ENCODE measurements around the gene RSBN1L.

The RSBN1L gene

GRCh38 chr7:77731716-77732115, 35.5 kb downstream of the RSBN1L start:
- DNase-seq (ENCODE audit: low read depth in 2 of 2): no peak

DNA sequence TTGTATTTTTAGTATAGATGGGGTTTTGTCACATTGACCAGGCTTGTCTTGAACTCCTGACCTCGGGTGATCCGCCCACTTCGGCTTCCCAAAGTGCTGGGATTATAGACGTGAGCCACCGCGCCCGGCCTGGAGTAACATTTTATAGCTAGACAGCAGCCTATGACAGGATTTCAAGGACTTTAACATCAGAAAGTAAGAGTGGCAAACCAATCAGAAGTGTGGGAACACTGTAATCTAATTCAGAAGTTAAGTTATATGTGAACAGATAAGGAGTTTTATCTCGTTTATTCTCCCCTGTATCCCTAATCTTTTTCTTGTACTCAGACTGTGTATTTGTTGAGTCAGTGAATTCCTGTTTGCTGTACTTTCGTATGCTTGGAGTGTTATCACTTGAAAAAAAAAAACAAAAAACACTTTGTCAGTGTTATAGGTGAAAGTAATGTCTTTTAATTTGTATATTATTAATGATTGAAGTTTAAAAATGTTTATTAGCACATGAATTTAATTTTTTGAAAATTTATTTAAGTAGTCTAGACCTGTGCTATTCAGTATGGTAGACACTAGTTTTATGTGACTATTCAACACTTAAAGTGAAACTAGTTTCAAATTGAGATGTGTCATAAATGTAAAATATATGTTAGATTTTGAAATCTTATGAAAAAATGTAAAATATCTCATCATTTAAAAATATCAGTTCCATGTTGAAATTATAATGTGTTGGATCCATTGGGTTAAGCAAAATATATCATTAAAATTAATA, 38.6 kb downstream of the RSBN1L start:
- no peak for DNase-seq (ENCODE audit: low read depth in 2 of 2)

DNA sequence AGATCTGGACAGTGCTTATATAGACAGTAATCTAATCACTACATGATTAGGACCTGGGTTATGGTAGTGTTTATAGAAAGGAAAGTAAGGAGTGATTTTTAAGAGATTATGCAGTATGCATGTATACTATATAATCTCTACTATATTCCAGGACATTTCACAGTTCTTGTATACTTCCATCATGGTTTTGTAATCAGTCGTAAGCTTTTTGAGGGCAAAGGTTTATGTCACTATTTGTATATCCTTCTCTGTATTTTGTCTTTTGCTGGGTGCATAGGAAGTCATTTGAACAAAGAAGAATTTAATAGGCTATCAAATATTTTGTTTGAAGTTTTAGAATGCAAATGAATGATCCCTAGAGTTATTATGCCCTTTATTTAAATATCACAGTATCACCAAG, 39.2 kb downstream of the RSBN1L start:
- no peak for DNase-seq (ENCODE audit: low read depth in 2 of 2)

DNA sequence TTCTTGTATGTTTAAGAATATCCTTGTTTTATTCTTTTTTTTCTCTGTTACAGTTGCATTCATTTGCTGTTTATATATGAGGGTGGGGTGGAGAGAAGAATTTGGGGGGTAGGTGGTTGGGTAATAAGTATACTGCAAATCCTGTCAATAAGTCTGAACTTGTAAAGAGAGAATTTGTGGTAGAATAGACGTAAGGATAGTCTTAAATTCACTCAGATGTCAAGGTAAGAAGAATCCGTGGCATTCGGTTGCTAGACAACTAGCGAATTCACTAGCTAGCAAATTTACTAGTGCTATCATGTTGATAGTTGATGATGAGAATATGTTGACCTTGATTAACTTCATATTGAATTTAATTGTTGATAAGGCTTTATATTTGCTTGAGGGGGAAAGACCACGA, 40.7 kb downstream of the RSBN1L start:
- DNase-seq (ENCODE audit: low read depth in 2 of 2): no peak

DNA sequence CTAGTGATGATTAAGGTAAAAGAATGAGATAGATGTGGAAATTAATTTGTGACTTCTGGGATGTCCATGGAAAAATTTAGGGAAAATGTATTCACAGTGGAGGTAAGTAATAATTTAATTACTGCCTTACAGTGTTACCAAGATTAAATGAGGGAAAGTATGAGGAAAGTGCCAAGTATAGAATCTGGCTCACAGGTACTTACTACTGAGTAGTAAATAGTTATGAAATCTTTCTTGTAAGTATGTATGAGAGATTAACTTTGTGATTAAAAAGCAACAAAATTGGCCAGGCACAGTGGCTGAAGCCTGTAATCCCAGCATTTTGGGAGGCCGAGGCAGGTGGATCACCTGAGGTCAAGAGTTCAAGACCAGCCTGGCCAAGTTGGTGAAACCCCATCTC, 42.1 kb downstream of the RSBN1L start:
- DNase-seq (ENCODE audit: low read depth in 2 of 2): no peak

DNA sequence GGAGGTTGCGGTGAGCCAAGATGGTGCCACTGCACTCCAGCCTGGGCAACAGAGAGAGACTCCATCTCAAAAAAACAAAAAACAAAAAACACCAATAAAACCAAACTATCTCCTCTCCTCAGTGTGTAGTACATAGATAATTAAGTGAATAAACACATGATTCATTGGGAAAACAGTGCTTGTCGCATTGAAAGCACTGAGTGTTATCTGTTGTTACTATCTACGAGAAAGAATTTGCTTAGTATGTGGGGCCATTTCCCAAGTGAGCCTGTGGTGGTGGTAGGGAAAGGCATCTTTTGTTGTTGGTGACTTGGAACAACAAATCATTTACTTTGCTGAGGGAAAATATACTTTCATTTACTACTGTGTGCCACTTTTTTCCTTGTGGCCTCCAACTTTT, 42.6 kb downstream of the RSBN1L start:
- DNase-seq (ENCODE audit: low read depth in 2 of 2): peak in 1 of 2 experiments; percentile 2

DNA sequence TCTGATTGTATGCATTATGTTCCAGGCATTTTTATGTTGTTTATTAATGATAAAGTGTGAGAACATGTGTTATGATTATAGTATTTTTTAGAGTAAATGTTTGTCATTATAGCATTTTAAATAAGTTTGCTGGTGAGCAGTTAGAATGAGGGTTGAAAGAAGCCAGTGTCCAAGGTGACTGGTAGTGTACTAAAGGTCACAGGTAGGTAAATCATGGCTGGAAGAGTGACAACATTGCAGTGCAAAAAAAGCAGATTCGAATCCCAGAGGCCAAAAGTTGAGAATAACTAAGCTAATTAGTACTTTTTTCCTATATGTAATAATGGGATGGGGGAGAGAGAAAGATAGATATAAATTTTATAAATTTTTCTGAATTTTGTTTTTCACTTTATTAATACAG, 44.0 kb downstream of the RSBN1L start:
- DNase-seq (ENCODE audit: low read depth in 2 of 2): no peak

- no peak for DNase-seq (ENCODE audit: low read depth in 2 of 2)
Measured at GRCh38 chr7:77743518-77743917, 47.3 kb downstream of the RSBN1L start.

DNA sequence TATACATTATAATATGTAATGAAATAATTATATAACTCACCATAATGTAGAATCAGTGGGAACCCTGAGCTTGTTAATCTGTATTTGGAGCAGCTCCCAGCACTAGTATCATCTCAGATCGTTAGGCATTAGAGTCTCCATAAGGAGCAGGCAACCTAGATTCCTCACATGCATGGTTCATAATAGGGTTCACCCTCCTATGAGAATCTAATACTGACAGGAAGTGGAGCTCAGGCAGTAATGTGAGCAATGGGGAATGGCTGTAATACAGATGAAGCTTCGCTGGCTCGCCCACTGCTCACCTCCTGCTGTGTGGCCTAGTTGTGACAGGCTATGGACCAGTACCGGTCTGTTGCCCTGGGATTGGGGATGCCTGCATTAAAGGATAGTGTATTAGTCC, 49.5 kb downstream of the RSBN1L start:
- DNase-seq (ENCODE audit: low read depth in 2 of 2): no peak

- DNase-seq (ENCODE audit: low read depth in 2 of 2): no peak
Measured at GRCh38 chr7:77746164-77746823, 50.0 kb downstream of the RSBN1L start.

- DNase-seq (ENCODE audit: low read depth in 2 of 2): no peak
Measured at GRCh38 chr7:77746824-77747165, 50.5 kb downstream of the RSBN1L start.

DNA sequence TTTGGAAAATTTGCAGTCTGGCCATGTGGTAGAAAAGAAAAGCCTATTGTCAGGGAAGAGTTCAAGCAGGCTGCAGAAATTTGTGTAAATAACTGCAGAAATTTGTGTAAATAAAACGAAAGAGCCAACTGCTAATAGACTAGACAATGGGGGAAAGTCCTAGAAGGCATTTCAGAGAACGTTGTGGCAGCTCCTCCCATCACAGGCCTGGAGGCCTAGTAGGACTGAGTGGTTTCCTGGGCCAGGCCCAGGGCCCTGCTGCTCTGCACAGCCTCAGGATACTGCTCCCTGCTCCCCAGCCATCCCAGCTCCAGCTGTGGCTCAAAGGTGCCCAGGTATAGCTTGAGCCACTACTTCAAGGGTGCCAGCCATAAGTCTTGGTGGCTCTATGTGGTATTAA, 50.9 kb downstream of the RSBN1L start:
- DNase-seq (ENCODE audit: low read depth in 2 of 2): no peak

GRCh38 chr7:77747718-77748117, 51.5 kb downstream of the RSBN1L start:
- no peak for DNase-seq (ENCODE audit: low read depth in 2 of 2)

- no peak for DNase-seq (ENCODE audit: low read depth in 2 of 2)
Measured at GRCh38 chr7:77752016-77752415, 55.8 kb downstream of the RSBN1L start.

GRCh38 chr7:77753173-77753572, 56.9 kb downstream of the RSBN1L start:
- no peak for DNase-seq (ENCODE audit: low read depth in 2 of 2)

DNA sequence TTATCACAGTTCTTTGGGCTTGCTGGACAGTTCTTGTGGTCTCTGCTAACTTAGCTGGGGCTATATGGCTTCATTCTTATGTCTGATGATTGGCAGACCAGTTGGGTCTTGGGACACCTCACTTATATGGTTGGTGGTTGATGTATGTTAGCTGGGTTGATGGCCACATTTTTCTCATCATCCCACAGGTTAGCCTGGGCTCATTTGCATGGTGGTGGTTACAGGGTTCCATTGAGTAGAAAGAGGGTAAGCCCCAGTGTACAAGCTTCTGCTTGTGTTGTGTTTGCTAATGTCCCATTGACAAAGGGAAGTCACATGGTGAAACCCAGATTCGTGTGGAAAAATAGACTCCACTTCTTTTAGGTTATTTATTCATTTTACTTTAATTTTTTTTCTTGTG, 61.3 kb downstream of the RSBN1L start:
- no peak for DNase-seq (ENCODE audit: low read depth in 2 of 2)

GRCh38 chr7:77759294-77759889, 63.1 kb downstream of the RSBN1L start:
- peak; percentile 29 to 46 for DNase-seq (ENCODE audit: low read depth in 2 of 2)

DNA sequence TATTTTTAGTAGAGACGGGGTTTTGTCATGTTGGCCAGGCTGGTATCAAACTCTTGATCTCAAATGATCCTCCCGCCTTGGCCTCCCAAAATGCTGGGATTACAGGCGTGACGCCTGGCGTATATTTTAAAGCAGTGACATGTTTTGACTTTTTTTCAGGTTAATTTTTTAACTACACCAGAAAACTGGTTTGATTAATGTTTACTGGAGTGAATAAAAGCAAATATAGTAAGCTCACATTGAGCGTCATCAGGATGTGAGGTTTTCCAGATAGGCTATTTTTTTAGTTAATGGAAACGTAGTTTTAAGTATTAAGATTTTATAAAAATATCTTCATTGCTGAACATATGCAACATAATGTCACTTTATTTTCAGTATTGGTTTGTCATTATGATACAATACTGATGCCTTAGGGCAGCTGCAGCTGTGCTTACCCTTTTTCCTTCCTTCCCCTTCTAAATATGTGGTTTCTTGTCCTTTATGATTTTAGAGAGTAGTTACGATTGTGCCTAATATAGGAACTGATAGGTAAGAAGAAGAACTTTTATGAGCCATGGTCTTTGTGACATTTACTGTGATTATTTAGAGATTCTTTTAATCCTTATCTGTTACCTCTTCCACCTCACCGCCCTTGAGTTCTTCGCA, 64.7 kb downstream of the RSBN1L start:
- DNase-seq (ENCODE audit: low read depth in 2 of 2): no peak

DNA sequence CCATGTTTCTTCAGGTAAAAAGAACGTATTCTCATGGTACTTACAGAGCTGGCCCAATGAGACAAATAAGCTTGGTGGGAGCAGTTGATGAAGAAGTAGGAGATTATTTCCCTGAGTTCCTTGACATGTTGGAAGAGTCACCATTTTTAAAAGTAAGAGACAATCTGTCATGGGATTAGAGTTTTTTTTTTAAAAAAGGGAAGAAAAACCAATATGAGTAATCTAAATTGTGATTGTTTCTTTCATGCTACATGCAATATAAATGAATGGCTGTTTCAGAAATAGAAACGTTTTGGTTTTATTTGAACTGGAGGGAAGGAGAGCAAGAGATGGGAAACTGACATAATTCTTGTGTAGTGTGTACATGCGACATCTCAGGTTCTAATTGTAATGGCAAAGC, 69.2 kb downstream of the RSBN1L start:
- no peak for DNase-seq (ENCODE audit: low read depth in 2 of 2)

GRCh38 chr7:77765906-77766800, 69.9 kb downstream of the RSBN1L start:
- DNase-seq (ENCODE audit: low read depth in 2 of 2): peak; percentile 5 to 21

- no peak for DNase-seq (ENCODE audit: low read depth in 2 of 2)
Measured at GRCh38 chr7:77766801-77767605, 70.7 kb downstream of the RSBN1L start.

Measured in fibroblast of skin of left quadriceps (primary cell).